ENCODE measurements around the gene FOXN3. TPM values are rescaled to one million over a fixed set of nuclear protein-coding genes. Genes with fewer than 3 reads are reported as not detected.
"Not testable (repeated sequence)": the region's sequence is repeated elsewhere in the genome, so short reads cannot be mapped to it uniquely, and the experiment has no call there.

The FOXN3 gene
- total RNA-seq, 1 donor: 105 TPM

DNA sequence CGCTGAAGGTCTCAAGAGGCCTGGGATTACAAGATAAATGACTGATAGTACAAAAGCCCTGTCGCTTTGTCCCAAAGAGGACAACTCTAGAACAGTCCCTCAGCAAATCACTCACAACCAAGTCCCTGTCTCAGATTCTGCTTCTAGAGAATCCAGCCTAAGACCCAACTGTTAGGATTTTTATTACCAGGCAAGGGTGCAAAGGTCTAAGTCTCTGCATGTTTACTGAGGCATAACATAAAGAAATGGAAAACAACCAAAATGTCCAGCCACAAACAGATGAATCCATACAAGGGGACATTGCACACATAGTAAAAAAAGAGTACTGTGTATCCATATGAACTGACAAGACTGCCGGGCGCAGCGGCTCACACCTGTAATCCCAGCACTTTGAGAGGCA lies 104.1 kb downstream of the FOXN3 start:
- Histone ChIP-seq H3K4me3 (ENCODE audit: low read length) (no peak overlapping the region), H3K9me3 (ENCODE audit: low read depth, low read length) (no peaks in the 10 kb centered on the region), H3K27me3 (ENCODE audit: insufficient read depth, low read length) (no peaks in the 10 kb centered on the region), H3K4me1 (ENCODE audit: insufficient read depth, low read length) (peaks cover 18% of the 10 kb centered on the region)

DNA sequence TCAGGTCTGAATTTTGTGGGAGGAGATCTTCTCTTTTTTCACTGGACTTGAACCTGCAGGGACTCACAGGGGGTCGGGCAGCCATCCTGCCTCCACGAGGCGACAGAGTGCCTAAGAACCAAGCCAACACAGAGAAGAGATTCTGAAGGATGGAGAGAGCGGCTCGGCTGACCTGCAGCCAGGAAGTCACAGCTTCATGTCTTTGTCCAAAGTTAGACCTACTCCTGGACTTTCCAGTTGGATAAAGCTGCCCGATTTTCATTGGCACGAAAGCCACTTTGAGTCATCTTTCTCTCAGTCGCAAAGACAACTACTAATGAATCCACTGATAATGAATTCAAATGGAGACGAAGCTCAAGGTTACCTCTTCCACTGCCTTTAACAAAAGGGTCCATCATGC lies 106.8 kb downstream of the FOXN3 start:
- no peaks in the 10 kb centered on the region for H3K9me3 ChIP-seq (ENCODE audit: low read depth, low read length)
- peaks cover 23% of the 10 kb centered on the region for H3K4me1 ChIP-seq (ENCODE audit: insufficient read depth, low read length)
- no peaks in the 10 kb centered on the region for H3K27me3 ChIP-seq (ENCODE audit: insufficient read depth, low read length)
- H3K4me3 ChIP-seq (ENCODE audit: low read length): no peak overlapping the region

DNA sequence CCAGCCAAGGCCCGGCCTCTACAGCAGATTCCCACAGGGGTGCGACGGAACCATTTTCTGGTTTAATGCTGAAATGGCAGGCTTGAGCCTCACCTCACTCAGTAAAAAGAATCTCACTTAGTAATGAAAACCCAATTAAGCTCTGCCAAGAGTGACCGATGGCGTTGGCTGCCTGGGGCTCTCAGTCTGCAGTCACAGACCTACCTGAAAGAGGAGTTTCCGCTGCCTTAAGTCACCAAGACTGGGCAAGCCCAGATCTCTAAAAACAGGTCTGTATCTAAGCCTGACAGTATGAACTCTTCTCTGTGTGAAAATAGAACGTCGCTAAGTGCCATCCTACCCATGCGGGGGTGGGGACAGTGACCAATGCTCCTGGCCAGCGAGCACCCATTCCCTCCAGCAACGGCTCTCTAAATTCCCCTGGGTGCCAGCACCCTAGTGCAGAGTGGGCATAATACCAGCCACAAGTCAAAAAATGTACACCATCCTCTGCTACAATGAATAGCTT lies 107.3 kb downstream of the FOXN3 start:
- H3K9me3 ChIP-seq (ENCODE audit: low read depth, low read length): no peaks in the 10 kb centered on the region
- H3K27me3 ChIP-seq (ENCODE audit: insufficient read depth, low read length): no peaks in the 10 kb centered on the region
- peaks cover 28% of the 10 kb centered on the region for H3K4me1 ChIP-seq (ENCODE audit: insufficient read depth, low read length)
- H3K4me3 ChIP-seq (ENCODE audit: low read length): no peak overlapping the region

- Histone ChIP-seq H3K4me1 (ENCODE audit: insufficient read depth, low read length) (peaks cover 41% of the 10 kb centered on the region), H3K4me3 (ENCODE audit: low read length) (no peak overlapping the region), H3K27me3 (ENCODE audit: insufficient read depth, low read length) (no peaks in the 10 kb centered on the region), H3K9me3 (ENCODE audit: low read depth, low read length) (no peaks in the 10 kb centered on the region)
Observed at GRCh38 chr14:89308232-89308959, 108.6 kb downstream of the FOXN3 start.

- Histone ChIP-seq H3K4me3 (ENCODE audit: low read length) (no peak overlapping the region), H3K27me3 (ENCODE audit: insufficient read depth, low read length) (no peaks in the 10 kb centered on the region), H3K4me1 (ENCODE audit: insufficient read depth, low read length) (peaks cover 51% of the 10 kb centered on the region), H3K9me3 (ENCODE audit: low read depth, low read length) (no peaks in the 10 kb centered on the region)
Observed at GRCh38 chr14:89307409-89307808, 109.6 kb downstream of the FOXN3 start.

- H3K27me3 ChIP-seq (ENCODE audit: insufficient read depth, low read length): no peaks in the 10 kb centered on the region
- H3K9me3 ChIP-seq (ENCODE audit: low read depth, low read length): no peaks in the 10 kb centered on the region
- H3K4me3 ChIP-seq (ENCODE audit: low read length): no peak overlapping the region
- peaks cover 61% of the 10 kb centered on the region for H3K4me1 ChIP-seq (ENCODE audit: insufficient read depth, low read length)
Observed at GRCh38 chr14:89304972-89305703, 111.9 kb downstream of the FOXN3 start.

DNA sequence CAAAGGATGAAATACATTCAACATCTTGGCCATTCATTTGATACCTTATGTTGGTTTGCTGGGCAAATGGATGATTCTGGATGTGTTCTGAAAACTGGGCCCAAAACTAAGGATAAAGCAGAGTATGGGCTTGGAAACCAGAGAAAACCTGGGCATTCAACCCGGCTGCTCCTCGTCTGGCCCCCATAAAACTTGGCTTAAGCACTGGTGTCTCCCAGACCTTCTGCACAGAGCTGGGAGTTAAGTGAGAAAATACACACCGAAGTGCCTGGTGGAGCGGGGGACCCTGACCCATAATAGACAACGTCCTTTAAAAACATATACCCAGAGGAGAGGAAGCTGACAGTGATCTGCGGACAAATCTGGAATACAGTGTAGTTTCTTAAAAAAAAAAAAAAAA lies 112.5 kb downstream of the FOXN3 start:
- Histone ChIP-seq H3K4me1 (ENCODE audit: insufficient read depth, low read length) (peaks cover 61% of the 10 kb centered on the region), H3K9me3 (ENCODE audit: low read depth, low read length) (no peaks in the 10 kb centered on the region), H3K4me3 (ENCODE audit: low read length) (no peak overlapping the region), H3K27me3 (ENCODE audit: insufficient read depth, low read length) (no peaks in the 10 kb centered on the region)

GRCh38 chr14:89303456-89304435 lies 113.3 kb downstream of the FOXN3 start:
- H3K27me3 ChIP-seq (ENCODE audit: insufficient read depth, low read length): no peaks in the 10 kb centered on the region
- H3K9me3 ChIP-seq (ENCODE audit: low read depth, low read length): no peaks in the 10 kb centered on the region
- peaks cover 58% of the 10 kb centered on the region for H3K4me1 ChIP-seq (ENCODE audit: insufficient read depth, low read length)
- H3K4me3 ChIP-seq (ENCODE audit: low read length): no peak overlapping the region

- H3K4me1 ChIP-seq (ENCODE audit: insufficient read depth, low read length): peaks cover 52% of the 10 kb centered on the region
- no peaks in the 10 kb centered on the region for H3K27me3 ChIP-seq (ENCODE audit: insufficient read depth, low read length)
- no peaks in the 10 kb centered on the region for H3K9me3 ChIP-seq (ENCODE audit: low read depth, low read length)
- H3K4me3 ChIP-seq (ENCODE audit: low read length): no peak overlapping the region
Observed at GRCh38 chr14:89302396-89302950, 114.6 kb downstream of the FOXN3 start.

DNA sequence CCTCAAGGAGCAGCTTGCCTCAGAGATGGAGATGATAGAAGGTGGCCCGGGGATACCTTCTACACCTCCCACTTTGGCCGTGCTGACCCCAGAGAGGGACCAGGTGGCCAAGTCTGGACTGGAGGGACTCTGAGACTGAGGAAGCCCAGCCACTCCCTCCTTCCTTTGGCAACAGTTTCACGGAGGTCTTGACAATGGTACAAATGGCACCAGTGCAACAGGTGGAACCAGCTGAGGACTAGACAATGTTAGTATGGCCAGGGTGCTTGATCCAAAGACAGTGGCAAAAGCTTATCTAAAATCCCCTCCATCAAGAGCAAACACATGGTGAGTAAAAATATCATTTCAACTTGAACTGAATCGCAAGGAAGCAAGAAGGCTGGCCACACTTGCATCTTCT lies 117.4 kb downstream of the FOXN3 start:
- Histone ChIP-seq H3K4me3 (ENCODE audit: low read length) (no peak overlapping the region), H3K27me3 (ENCODE audit: insufficient read depth, low read length) (no peaks in the 10 kb centered on the region), H3K4me1 (ENCODE audit: insufficient read depth, low read length) (peaks cover 32% of the 10 kb centered on the region), H3K9me3 (ENCODE audit: low read depth, low read length) (no peaks in the 10 kb centered on the region)

- no peak overlapping the region for H3K4me3 ChIP-seq (ENCODE audit: low read length)
- no peaks in the 10 kb centered on the region for H3K9me3 ChIP-seq (ENCODE audit: low read depth, low read length)
- peaks cover 22% of the 10 kb centered on the region for H3K4me1 ChIP-seq (ENCODE audit: insufficient read depth, low read length)
- H3K27me3 ChIP-seq (ENCODE audit: insufficient read depth, low read length): no peaks in the 10 kb centered on the region
Observed at GRCh38 chr14:89298056-89298834, 118.8 kb downstream of the FOXN3 start.

GRCh38 chr14:89296281-89296745 lies 120.7 kb downstream of the FOXN3 start:
- Histone ChIP-seq H3K4me1 (ENCODE audit: insufficient read depth, low read length) (peaks cover 7% of the 10 kb centered on the region), H3K9me3 (ENCODE audit: low read depth, low read length) (no peaks in the 10 kb centered on the region), H3K27me3 (ENCODE audit: insufficient read depth, low read length) (no peaks in the 10 kb centered on the region), H3K4me3 (ENCODE audit: low read length) (no peak overlapping the region)

GRCh38 chr14:89294872-89295271 lies 122.2 kb downstream of the FOXN3 start:
- peaks cover 7% of the 10 kb centered on the region for H3K4me1 ChIP-seq (ENCODE audit: insufficient read depth, low read length)
- H3K9me3 ChIP-seq (ENCODE audit: low read depth, low read length): no peaks in the 10 kb centered on the region
- H3K4me3 ChIP-seq (ENCODE audit: low read length): no peak overlapping the region
- H3K27me3 ChIP-seq (ENCODE audit: insufficient read depth, low read length): no peaks in the 10 kb centered on the region

DNA sequence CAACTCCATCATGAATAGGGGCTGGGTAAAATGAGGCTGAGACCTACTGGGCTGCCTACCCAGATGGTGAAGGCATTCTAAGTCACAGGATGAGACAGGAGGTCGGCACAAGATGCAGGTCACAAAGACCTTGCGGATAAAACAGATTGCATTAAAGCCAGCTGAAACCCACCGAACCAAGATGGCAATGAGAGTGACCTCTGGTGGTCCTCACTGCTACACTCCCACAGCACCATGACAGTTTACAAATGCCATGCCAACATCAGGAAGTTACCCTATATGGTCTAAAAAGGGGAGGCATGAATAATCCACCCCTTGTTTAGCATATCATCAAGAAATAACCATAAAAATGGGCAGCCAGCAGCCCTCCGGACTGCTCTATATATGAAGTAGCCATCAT lies 122.6 kb downstream of the FOXN3 start:
- H3K9me3 ChIP-seq (ENCODE audit: low read depth, low read length); H3K4me3 ChIP-seq (ENCODE audit: low read length); H3K4me1 ChIP-seq (ENCODE audit: insufficient read depth, low read length); H3K27me3 ChIP-seq (ENCODE audit: insufficient read depth, low read length): not testable (repeated sequence)

All from mononuclear cell (primary cell).